Skin epidermis (tissue), 12 donors: ENCODE results near the gene SLC9A7.

Source experiments
- H3K27ac ChIP-seq, 21 experiments: fragments of 200-600 bp; sonication (generic) in 11 of 21; one replicate each; pipeline ENCODE4 v1.5.0; 2020; ENCODE audit warnings: mild to moderate bottlenecking in 3 of 21, inconsistent platforms in 2 of 21, moderate library complexity in 2 of 21
- H3K4me3 ChIP-seq, 7 experiments: fragments of 200-600 bp; sonication (generic) in 2 of 7; one replicate each; pipeline ENCODE4 v1.5.0; 2020; ENCODE audit warnings: inconsistent platforms in 2 of 7, mild to moderate bottlenecking in 2 of 7, moderate library complexity in 1 of 7

SLC9A7 gene

GRCh38 chrX:46554942-46555341 lies 204.0 kb downstream of the SLC9A7 start:
- H3K4me3 ChIP-seq, result no peak overlapping the region
- H3K27ac ChIP-seq, result no peak overlapping the region

- H3K4me3 ChIP-seq, result no peak overlapping the region
- H3K27ac ChIP-seq, result no peak overlapping the region
These were observed 205.0 kb downstream of the SLC9A7 start for GRCh38 chrX:46553935-46554334.

GRCh38 chrX:46551494-46552128 lies 207.3 kb downstream of the SLC9A7 start:
- no peak overlapping the region for H3K4me3 ChIP-seq

GRCh38 chrX:46549914-46550313 lies 209.0 kb downstream of the SLC9A7 start:
- Histone ChIP-seq H3K27ac (no peak overlapping the region), H3K4me3 (no peak overlapping the region)

More at GRCh38 chrX:46551494-46552128, 207.3 kb downstream of the SLC9A7 start:
- H3K27ac ChIP-seq, result no peak overlapping the region
